HG02798 (cell line): ENCODE data around the gene WDR81.

Experiments used
- ATAC-seq: cut with Tn5 transposase; IDR thresholded peaks from one replicate; pipeline ENCODE4 v1.9.1; 2021; ENCODE audit warnings: mild to moderate bottlenecking; ENCODE audit not compliant: unreplicated experiment, poor library complexity

The WDR81 gene

GRCh38 chr17:1774390-1775176 lies 50.1 kb downstream of the WDR81 start:
- no peak for ATAC-seq

DNA sequence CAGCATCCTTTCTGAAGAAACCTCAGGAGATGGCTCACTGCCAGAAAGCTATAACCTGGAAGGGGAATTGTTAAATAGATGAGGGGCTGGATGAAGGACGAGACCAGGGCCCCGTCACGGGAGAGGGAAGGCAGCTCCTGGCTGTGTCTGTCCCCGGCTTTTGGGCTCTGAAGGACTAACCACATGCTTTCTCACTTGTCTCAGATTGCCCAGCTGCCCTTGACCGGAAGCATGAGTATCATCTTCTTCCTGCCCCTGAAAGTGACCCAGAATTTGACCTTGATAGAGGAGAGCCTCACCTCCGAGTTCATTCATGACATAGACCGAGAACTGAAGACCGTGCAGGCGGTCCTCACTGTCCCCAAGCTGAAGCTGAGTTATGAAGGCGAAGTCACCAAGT lies 51.8 kb downstream of the WDR81 start:
- ATAC-seq, result no peak

GRCh38 chr17:1776857-1777256 lies 52.4 kb downstream of the WDR81 start:
- ATAC-seq, result no peak

DNA sequence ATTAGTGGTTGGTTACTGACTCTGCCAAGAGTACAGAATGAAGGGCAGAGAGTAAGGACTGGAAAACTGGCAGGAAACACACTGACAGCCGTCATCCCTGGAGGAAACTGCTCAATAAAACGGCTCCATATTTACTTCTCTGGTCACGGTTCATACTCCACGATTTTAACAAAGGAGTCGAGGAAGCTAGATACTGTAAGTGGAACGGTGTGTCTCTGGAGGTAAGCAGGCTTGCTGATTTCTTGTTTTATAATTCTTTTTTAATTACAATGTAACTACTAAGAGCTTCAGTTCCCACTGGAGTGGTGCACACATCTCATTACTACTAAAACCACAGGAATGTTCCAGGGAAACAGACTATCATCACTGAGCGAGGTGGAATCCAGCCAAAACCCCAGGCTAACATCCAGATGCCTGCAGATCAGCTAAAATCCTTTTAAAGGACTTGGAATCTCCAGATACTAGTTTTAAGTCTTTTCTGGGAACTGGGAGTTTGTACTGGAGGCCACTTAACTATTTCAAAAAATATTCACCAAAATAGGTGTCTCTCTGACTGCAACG lies 55.1 kb downstream of the WDR81 start:
- no peak for ATAC-seq

DNA sequence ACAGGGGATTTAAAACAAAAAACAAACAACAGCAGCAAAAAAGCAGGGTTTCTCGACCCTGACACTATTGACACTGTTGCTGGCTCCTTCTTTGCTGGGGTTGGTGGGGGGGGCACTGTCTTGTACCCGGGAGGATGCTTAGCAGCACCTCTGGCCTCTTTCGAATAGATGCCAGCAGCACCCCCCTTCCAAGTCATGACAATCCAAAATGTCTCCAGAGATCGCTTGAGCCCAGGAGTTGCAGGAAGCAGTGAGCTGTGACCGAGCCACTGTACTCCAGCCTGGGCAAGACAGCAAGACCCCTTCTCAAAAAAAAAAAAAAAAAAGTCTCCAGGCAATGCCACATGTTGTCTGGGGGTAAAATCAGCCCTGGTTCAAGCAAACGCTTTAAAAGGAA lies 57.7 kb downstream of the WDR81 start:
- no peak for ATAC-seq

DNA sequence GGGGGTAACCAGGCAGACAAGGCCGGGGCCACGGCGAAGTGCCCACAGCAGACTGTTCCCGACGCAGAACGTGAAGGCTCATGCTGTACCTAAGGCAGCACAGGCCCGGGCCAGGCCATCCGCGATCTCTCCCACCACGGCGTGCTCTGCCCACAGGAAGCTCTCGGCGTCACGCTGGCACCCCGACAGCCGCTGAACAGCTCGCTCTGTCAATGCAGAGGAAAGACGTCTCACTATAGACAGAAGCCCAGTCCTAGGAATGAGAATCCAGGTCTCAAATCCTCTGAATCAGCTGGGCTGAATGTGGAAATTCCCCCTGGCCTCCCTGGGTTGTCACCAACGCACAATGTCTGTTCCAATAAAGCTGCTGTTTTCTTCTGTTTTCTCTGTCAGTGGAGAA lies 58.8 kb downstream of the WDR81 start:
- no peak for ATAC-seq

DNA sequence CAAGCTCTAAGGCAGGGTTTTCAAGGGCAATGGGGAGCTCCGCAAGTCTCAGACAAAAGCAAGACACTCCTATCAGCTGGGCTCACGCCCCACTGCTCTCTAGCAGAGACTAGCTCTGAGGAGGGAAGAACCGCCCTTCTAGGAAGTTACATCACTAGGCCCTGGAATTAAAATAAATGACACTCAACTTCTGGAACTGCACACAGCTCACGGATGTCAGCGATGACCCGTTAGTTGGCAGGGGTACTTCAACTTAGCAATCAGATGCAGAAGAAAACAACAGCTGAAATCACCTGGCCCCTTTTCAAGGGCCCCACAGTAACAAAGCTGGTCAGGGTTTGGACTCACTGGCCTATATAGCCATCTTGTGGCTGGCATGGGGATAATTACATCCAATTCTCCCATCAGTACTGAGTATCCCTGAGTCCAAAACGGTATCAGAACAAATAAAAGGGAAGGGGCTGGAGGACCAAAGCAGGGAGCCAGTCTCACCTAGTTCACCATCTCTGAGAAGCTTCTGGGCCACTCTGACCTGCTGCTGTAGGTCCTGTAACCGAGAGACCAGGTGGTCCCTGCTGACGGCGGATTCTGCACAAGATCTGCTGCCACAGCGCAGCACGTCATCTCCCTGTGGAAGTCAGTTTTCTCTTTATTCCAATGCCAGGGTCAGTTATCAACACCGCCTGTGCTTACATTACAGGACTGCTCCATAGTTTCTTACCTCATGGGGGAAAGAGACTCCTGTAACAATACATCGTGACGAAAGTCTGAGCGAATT lies 59.5 kb downstream of the WDR81 start:
- ATAC-seq, result no peak

GRCh38 chr17:1785930-1786329 lies 61.4 kb downstream of the WDR81 start:
- ATAC-seq, result no peak

- no peak for ATAC-seq
These were observed 62.2 kb downstream of the WDR81 start for GRCh38 chr17:1786708-1787107.

DNA sequence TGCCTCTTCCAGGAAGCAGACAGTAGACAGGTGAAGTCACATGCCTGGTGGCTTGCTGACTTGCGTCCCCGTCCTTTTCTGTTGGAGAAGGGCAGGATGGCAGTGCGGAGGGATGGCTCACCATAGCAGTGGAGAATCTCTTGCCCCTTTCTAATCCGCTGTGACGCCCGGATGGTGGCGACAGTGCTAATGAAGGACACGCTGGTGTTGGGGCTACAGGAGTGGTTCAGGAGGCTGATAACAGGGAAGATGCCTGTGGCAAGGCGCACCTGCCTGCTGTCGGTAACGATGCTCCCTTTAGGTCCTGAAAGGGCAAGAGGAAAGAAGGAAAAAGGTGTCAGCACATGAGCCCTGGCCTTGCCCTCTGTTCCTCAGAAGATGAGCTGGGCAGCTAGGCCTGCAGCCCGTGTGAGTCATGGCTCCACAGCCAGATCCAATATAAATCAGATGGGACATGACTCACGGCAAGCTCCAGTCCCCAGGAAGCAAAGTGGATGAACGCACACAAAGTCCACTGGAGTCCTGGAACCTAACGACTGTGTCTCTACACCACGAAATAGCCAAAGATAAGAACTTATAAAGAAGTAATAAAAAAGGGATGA lies 62.9 kb downstream of the WDR81 start:
- ATAC-seq, result no peak
